GM19351 (cell line): ENCODE data around the gene AJM1.
"Not testable (repeated sequence)": the region's sequence is repeated elsewhere in the genome, so short reads cannot be mapped to it uniquely, and the experiment has no call there.

Source experiments
- ATAC-seq: cut with Tn5 transposase; IDR thresholded peaks from one replicate; pipeline ENCODE4 v1.9.1; 2021; ENCODE audit warnings: mild to moderate bottlenecking, moderate library complexity; ENCODE audit not compliant: unreplicated experiment

The AJM1 gene

DNA sequence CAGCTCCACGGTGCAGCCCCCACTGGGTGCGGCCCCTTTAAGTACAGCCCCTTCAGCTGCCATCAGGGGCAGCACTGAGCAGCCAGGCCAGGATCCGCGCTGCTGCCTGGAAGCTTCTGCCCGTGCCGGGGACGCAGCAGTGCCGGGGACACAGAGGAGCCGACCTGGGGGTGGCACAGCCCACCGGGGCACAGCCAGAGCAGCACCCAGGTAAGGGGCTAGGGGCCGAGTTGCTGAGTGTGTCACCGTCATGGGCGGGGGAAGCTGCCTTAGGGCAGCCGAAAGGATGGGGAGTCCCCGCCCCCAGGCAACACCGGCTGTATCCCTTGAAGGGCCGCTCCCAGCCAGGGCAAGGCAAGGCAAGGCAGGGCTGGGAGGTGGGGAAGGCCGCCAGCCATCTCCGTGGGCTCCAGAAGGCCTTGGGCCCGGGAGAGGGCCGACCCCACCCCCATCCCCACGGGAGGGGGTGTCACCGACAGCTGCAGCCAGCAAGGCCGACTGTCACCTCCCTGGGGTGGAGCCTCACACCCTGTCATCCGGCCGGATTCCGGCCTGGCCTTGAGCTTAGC, at the start of gene AJM1:
Gene AJM1, plus strand, starts transcription at position 99 of the 569 bp plus-strand sequence. CDS start 1,937 bp downstream, outside the sequence.
- peak; percentile 80 for ATAC-seq

DNA sequence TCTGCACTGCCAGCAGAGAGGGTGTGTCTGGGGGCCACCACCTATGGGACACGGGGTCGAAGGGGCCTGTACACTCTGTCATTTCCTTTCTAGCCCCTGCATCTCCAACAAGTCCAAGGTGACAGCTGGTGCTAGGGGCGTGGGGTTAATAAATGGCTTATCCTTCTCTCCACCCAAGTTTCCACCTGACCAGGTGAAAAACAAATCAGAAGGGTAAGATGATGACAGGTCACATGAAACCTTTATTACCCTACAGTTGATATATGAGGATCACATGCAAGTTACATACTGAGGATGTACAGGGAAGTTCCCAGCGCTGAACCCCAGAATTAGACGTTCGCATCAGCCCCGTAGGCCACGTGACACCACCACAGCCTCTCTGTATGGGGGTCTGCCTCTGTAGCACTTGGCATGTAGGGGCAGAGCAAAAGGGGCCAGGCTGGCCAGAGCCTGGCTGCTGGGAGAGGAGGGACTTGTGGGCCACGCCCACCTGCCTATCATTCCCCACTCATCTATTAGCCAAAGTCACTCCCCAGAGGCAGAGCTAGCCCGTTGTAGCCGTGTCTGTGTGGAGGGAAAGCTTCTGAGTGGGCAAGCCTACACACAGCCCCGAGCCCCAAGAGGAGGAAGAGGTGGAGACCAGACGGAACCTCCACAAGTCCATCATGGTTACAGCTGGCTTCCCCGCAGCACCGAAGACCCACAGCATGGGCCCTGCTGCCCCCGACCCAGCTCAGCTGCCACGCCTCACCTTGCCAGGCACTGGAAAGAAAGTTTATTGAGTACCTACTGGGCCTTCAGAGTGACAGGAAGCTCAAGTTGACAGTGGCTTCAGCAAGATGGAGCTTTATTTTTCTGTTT, 49.0 kb upstream of the AJM1 start:
- ATAC-seq: no peak

- ATAC-seq: no peak
Measured at GRCh38 chr9:136794281-136794999, 47.8 kb upstream of the AJM1 start.

- ATAC-seq: no peak
Measured at GRCh38 chr9:136795000-136795348, 47.3 kb upstream of the AJM1 start.

GRCh38 chr9:136796238-136796774, 46.0 kb upstream of the AJM1 start, which contains the start of gene CCDC183:
TSS of gene CCDC183 (plus strand) at chr9:136796338. CDS start at chr9:136796398, 60 bp downstream.
- ATAC-seq: no peak

GRCh38 chr9:136796775-136797347, 45.4 kb upstream of the AJM1 start:
- not testable (repeated sequence) for ATAC-seq

DNA sequence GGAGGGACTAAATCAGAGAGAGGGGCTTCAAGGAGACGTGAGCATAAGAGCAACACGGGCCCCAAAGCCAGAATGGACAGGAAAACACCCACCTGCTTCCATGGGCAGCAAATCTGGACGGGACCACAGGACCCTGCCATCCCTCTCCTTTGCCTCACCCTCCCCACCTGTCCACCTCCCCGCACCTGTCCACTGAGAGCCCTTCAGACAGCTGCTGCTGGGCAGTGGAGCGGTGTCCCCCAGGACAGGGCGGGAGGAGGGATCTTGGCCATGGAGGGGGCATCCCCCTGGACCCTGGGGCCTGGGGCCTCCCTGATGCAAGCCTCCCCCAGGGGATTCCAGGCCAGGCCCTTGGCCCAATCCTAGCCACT, 43.6 kb upstream of the AJM1 start:
- ATAC-seq: no peak

- no peak for ATAC-seq
Measured at GRCh38 chr9:136799079-136799853, 43.0 kb upstream of the AJM1 start.

DNA sequence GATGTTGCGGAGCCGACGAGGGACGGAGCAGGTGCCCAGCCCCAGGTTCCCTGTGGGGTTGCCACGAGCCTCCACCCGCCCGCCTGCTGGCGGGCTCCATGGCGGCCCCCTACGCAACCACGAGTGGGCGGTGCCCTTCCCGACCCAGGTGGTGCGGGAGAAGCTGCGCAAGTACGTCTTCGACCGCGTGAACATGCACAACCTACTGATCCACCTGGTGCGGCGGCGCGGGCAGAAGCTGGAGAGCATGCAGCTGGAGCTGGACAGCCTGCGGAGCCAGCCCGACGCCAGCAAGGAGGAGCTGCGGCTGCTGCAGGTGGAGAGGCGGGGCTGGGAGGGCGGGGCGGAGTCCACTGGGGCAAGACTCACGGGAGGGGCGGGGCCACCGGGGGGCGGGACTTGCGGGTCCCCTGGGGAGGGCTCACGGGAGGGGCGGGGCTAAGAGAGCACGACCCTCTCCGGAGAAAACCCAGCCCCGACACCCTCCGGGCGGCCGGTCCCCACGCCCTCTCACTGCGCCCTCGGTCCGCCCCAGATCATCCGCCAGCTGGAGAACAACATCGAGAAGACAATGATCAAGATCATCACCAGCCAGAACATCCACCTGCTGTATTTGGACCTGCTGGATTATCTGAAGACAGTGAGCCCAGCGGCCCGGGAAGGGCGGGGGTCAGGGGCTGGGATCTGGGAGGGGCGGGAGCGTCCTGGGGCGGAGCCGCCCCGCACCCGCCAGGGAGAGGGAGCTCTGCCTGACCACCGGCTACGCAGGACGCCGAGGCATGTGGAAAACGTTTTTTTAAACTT, 42.2 kb upstream of the AJM1 start:
- ATAC-seq: no peak

DNA sequence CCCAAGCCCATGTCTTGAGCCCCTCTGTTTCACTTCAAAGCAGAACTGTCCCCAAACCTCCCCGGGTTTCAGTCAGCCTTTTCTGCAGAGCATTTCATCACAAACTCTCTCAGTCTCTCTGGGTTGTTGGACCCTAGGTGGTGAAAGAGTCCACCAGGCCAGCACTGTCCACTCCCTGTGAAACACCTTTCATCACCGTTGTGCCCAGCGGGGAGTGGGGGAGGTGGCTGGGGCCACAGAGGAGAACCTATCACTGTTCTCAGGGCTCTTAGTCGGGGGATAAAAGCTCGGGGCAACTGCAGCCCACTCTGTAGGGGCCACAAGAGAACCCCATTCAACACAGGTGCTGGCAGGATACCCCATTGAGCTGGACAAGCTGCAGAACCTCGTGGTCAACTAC, 40.0 kb upstream of the AJM1 start:
- no peak for ATAC-seq

GRCh38 chr9:136803009-136803550, 39.2 kb upstream of the AJM1 start:
- not testable (repeated sequence) for ATAC-seq

DNA sequence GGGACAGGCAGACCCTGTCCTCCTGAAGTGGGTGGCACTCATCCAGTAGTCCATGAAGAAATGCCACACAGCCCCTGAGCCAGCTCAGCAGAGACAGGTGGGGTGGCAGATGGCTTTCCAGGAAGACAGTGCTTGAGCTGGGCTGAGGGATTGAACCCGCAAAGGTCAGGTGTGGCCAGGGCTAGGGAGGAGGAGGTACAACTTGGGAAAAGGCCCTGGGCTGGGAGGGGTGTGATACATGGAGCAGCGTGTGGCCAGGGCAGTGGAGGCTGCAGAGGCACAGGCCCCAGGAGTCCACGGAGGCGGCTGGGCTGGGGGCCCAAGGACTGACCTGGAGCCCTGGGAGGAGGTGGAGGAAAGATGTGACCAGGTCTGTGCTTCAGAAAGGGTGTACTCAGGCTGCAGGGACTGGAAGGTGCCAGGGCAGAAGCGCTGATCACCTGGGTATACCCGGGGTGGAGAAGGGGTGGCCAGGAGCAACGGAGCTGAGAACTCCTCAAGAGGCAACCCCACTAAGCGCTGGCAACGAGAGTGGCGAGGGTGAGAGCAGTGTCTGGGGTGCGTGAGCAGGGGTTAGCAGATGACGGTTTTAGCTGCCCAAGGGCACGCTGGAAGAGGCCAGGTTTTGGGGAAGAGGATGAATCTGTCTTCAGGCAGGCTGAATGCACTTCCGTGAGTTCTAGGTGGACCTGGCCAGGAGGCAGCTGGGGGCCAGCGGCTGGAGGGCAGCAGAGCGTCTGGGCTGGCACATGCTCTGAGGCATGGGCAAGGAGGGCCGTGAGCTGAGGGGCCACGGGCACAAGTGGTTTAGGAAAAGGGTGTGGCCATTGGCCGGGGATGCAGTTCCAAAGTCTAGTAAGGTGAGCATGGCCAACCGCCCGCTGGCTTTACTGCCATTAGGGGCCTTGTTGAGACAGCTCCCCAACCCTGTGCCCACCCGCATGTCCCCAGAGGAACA, 38.4 kb upstream of the AJM1 start:
- ATAC-seq: no peak

GRCh38 chr9:136804509-136805206, 37.6 kb upstream of the AJM1 start:
- ATAC-seq: no peak

GRCh38 chr9:136805207-136805740, 37.0 kb upstream of the AJM1 start:
- no peak for ATAC-seq

GRCh38 chr9:136806067-136806466, 36.2 kb upstream of the AJM1 start:
- ATAC-seq: no peak

- no peak for ATAC-seq
Measured at GRCh38 chr9:136806631-136807201, 35.6 kb upstream of the AJM1 start.
